ENCODE results near the gene KRTAP5-5.

DNA sequence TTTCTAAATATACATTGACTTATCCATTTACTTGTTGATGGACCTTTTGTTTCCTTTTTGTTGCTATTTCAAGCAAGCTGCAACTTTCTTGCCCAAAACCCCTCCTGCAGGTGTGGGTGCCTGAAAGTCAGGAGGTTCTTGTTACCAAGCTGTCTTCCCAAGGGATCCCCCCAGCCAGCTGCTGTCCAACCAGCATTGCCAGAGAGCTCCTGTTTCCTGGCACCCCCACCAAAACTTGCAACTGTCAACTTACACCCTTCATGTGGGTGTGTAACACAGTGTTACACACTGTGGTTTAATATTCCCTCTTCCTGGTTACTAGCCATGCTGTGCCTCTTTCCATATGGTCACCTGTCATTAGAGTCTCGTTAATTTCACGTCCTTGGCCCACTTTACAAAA lies 42.9 kb upstream of the KRTAP5-5 start:
- TF ChIP-seq, protein P1, sequence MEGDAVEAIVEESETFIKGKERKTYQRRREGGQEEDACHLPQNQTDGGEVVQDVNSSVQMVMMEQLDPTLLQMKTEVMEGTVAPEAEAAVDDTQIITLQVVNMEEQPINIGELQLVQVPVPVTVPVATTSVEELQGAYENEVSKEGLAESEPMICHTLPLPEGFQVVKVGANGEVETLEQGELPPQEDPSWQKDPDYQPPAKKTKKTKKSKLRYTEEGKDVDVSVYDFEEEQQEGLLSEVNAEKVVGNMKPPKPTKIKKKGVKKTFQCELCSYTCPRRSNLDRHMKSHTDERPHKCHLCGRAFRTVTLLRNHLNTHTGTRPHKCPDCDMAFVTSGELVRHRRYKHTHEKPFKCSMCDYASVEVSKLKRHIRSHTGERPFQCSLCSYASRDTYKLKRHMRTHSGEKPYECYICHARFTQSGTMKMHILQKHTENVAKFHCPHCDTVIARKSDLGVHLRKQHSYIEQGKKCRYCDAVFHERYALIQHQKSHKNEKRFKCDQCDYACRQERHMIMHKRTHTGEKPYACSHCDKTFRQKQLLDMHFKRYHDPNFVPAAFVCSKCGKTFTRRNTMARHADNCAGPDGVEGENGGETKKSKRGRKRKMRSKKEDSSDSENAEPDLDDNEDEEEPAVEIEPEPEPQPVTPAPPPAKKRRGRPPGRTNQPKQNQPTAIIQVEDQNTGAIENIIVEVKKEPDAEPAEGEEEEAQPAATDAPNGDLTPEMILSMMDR (IDR thresholded peaks at IDR 0.05): no peak
- TF ChIP-seq POLR2AphosphoS5 (IDR thresholded peaks at IDR 0.05) (no peak), POLR2A (IDR thresholded peaks at IDR 0.05) (no peak)

All from prostate gland (tissue), 2 donors.